Endometrial microvascular endothelial cells (primary cell): ENCODE results near the gene CYP2D6. TPM values are rescaled to one million over a fixed set of nuclear protein-coding genes. Genes with fewer than 3 reads are reported as not detected.
"Not testable (repeated sequence)": the region's sequence is repeated elsewhere in the genome, so short reads cannot be mapped to it uniquely, and the experiment has no call there.

Source experiments
- in situ Hi-C: cut with HindIII; loops from 2 replicates; pipeline ENCODE4 v1.10.0; 2017; ENCODE audit warnings: low sequenced_read_pairs, low pct_unique_long_range_greater_than_20kb; ENCODE audit errors: inconsistent ontology term
- total RNA-seq: library from RNA; depleted of rRNA; stranded (reverse); fragments of >200 nt; gene quantifications from one replicate; pipeline ENCODE4 v1.2.3, GENCODE V29; 2015; ENCODE audit errors: inconsistent ontology term

CYP2D6 gene
- total RNA-seq, 1 donor from 2014 or later = not detected

DNA sequence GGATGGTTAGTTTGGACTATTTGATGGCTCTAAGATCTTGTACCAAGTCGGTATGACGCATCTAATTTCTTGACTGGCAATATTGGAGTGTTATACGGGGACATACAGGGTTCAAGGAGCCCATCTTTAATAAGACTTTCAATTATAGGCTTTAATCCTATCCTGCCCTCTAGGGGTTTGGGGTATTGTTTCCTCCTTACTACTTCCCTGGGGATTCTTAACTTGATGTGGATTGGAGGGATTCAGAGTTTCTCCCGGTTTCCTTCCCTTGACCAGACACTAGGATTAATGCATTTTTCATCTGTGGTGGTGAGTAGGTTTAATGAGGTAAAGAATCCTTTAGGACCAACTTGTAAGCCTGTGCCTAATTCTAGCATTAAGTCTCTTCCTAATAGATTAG is 18.8 kb downstream of the CYP2D6 start:
- in situ Hi-C loops = no loop called here

DNA sequence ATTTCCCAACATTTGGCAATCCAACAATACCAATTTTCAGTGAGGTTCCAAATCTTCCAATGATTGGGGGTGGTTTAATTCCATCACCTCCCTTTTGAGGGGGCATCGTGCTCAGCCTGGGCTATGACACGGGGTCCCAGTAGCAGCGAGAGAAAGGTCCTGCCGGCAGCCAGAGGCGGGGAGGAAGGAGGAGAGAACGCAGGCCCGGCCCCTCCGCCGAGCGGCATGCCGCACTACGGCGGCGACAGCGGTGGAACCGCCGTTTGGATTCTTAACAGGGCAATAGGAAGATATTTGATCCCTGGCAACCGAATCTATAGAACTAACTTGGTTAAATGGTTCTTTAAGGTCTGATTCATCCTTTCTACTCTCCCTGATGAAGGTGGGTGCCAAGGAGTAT is 21.8 kb downstream of the CYP2D6 start:
- in situ Hi-C loops = no loop called here

DNA sequence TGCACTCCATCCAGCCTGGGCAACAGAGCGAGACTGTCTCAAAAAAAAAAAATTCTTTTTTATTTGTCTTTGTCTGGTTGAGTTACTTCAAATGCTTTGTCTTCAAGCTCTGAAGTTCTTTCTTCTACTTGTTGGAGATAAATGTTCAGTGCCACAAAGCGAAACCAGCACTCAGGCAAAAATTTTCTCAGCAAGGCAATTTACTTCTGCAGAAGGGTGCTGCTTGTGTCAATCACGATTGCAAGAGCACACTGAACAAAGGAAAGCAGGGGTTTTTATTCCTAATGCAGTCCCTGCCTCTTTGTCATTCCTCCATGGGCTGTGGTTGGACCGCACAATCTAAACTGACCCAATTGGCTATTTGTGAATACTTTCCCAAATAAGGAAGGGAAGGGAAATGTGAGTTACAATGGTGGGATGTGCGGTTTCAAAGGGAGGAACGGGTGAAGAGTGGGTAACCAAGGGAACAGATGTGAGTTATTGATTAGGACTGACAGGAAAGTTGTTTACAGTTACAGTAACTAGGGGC is 26.2 kb downstream of the CYP2D6 start:
- in situ Hi-C loops = not testable (repeated sequence)

DNA sequence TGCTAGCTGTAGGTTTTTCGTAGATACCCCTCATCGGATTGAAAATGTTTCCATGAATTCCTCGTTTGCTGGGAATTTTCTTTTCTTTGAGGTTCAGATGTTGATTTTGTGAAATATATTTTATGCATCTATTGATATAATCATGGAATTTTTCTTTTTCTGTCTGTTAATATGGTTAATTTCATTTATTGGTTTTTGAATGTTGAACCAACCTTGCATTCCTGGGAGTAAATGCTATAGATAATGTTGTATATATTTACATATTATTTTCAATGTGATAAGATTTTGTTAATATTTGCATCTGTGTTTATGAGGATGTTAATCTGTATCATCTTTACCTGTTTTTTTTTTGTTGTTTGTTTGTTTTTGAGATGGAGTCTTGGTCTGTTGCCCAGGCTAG is 29.4 kb downstream of the CYP2D6 start:
- in situ Hi-C loops = no loop called here

DNA sequence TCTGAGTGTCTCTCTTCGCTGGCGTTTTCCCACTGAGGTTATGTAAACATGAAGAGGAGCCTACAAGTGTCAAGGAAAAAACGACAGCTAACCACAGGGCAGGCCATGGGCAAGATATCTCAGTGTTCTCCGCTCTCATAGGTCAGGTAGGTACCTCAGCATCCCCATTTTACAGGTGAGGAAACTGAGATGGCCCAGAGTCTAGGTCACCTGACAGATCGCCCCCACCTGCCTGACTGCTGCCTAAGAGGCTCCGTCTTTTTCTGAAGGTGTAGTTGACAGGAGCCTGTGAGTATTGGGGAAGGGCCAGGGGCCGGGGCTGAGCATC is 39.2 kb downstream of the CYP2D6 start:
- in situ Hi-C loops = no loop called here

DNA sequence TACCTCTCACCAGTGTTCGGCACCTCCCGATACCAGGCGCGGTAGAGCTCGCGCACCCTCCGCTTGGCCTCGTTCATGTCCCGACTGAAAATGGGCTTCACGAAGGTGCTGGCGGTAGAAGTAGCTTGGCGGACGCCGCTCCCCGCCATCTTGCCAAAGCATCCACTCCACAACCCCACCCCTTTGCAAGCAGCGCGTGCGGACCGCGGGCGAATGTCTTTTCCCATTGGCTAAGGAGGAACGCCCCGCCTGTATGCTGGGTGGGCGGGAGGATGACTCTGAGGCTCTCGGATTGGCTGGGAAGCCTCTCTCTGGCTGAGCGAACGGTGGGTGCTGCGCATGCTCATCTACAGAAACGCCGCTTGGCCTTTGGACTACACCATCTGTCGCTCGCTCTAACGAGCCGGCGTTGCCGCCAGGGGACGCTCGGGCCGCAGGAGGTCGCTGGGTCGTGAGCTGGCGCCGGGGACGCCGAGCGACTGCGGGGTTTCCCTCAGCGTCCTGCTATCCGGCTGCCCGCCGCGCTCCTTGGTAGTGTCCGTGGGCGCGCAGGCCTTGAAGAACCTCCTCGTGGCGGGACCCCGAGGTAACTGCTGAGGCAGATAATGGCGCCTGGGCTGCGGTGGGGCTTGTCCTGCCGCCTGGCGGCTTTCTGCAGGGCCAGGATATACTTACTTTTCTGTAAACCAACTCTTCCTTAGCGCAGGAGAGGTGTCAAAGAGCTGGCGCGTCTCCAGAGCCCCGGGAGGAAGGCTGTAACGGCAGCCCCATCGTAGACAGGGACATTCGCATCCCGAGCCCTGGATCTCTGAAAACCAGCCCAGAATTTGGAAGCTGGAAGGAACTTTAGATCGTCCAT is 39.8 kb downstream of the CYP2D6 start, which contains the start of gene NDUFA6:
Gene NDUFA6 (minus strand): TSS at position 177 of the 859 bp plus-strand sequence. CDS start 28 bp downstream, at position 149.
- in situ Hi-C loops = no loop called here

DNA sequence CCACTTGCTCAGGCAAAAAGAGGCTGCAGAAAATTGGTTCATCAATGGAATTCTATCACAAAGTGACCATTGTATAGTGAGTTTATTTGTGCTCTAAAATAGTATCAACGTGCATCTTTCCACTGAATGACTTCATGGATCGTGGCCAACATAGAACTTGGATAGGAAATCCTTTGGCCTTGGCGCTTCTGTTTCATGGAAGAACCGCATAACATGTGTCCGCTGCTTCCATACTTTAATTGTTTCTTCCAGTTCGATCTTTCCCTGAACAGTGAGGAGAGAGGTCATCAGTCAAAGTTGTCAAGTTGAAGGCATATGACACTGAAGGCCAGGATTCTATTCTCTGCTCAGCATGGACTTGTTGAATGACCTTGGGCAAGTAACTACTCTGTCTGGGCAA is 44.6 kb downstream of the CYP2D6 start:
- in situ Hi-C loops = no loop called here

DNA sequence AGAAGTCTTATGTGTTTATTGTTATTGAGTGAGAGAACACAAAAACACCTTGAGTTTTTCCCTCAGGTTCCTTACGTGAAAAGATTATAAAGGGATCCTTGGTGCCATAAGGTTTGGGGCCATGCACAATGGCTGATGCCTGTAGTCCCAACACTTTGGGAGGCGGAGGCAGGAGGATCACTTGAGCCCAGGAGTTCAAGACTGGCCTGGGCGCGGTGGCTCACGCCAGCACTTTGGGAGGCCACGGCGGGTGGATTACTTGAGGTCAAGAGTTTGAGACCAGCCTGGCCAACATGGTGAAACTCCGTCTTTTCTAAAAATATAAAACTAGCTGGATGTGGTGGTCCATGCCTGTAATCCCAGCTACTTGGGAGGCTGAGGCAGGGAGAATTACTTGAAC is 45.7 kb downstream of the CYP2D6 start:
- in situ Hi-C loops = no loop called here

DNA sequence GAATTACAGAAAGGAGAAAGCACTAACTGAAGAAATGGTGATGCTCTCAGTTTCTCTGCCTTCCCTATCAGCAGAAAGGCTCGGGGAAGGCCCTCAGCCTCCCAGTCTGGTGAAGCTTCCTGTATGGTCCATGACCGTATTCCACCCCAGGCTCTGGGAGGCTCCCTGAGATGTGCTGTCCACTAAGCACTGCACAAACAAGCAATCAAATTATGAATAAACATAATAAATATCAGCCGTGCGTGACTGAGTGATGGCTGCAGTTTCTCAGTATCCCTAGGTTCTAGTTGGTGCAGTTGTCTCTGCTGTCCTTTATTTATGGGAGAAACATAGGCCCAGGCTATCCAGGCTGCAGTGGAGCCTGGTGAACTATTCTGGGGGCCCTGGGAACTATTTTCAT is 47.5 kb downstream of the CYP2D6 start:
- in situ Hi-C loops = no loop called here

DNA sequence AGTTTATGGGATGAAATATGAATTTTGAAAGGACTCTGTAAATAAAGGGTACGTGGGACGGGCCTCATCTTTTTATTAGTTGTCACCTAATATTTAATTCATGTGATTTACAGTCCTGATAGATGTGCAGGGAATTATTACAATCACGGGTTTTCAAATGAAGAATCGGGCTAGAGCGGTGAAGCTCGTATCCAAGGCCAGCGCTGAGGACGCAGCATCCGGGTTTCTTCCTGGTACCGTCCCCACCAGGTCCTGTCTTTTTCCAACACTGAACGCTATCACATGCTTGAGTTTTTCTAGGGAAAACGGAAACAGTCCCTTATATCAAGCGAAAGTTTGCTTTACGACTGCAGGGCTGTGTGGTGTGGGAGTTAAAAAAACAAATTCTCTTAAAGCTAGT is 50.3 kb downstream of the CYP2D6 start:
- in situ Hi-C loops = no loop called here

DNA sequence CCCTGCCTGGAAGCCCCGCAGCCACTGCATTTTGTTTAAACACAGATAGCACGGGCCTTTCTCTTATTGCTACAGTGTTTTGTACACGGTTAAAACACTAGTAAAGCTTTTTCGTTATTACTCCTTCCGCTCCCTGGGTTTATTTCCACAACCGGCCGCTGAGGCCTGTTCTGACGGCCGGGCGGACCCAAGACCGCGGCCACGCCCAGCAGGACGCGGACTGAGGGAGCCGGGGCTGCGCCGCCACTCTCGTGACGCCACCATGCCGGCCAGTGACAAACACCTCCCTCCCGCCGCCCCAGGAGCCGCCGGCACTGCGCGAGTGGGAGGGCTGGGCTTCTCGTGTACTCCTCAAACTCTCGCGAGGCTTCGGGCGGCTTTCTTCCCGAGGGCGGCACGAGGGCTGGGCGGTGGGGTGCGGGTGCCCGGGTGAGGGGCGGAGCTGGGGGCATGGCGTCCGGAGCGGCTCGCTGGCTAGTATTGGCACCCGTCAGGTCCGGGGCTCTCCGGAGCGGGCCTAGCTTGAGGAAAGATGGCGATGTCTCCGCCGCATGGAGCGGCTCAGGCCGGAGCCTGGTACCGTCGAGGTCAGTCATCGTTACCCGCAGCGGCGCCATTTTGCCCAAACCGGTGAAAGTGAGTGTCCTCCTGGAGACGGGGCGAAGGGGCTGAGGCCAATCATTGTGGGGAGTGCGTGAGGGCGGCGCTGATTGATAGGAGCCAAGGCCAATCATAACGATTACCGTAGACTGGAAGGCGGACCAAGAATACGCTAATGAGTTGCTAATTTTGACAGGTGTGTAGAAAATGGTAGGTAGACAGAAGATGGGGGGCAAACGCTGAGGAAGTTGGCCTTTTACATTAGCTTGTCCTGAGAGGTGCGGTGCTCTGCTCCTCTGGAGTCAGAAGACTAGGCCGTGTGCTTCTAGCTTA is 51.0 kb downstream of the CYP2D6 start, which contains the start of gene SMDT1:
Gene SMDT1 (plus strand): TSS at position 382 of the 933 bp plus-strand sequence. CDS start 69 bp downstream, at position 451.
- in situ Hi-C loops = no loop called here

DNA sequence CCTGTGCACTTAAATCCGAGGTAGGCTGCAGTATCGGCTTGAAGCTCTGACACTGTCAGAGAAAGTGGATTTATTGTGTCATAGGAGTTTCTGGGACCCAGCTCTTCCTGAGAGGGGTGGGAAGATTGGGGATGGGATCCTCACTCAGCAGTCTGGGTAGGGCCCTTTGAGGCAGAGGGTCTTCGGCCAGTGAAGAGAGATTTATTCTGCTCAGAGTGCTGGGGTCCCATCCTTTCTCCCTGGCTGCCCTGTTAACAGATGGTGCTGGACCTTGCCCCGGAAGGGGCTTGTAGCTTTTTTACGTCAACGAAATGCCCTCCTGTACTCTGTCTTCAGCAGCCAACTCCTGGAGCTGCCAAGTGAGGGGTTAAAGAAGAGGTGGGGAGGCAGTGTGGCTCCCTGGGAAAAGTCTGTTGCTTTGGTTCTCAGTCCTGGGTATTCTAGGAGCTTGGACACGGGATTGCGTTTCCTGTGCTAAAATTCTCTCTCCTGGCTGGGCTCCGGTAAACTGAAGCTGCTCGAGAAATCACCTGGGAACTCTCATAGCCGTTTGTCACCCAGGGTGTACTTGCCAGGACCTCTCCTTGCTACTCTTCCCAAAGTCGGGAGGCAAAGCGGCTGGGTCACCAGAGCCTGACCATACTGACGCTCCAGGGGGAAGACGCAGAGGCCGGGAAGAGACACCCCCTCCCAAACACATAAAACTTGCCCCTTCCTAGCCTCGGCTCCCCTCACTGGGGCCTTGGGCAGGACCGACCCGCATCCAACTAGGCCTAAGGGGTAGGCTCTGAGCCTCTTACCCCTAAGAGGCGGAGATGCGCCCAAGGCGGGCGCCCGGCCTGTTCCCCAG is 51.9 kb downstream of the CYP2D6 start:
- in situ Hi-C loops = no loop called here

DNA sequence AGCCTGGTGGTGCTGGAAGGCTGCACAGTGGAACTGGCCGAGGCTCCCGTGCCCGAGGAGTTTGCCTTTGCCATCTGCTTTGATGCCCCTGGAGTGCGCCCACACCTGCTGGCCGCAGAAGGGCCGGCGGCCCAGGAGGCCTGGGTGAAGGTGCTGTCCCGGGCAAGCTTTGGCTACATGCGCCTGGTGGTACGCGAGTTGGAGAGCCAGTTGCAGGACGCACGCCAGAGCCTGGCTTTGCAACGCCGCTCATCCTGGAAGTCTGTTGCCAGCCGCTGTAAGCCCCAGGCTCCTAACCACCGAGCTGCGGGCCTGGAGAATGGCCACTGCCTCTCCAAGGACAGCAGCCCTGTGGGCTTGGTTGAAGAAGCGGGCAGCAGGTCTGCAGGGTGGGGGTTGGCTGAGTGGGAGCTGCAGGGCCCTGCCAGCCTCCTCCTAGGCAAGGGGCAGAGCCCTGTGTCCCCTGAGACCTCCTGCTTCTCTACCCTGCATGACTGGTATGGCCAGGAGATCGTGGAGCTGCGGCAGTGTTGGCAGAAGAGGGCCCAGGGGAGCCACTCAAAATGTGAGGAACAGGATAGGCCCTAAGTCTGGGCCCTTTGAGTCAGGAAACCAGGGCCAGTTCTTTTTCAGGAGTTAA is 53.0 kb downstream of the CYP2D6 start:
- in situ Hi-C loops = no loop called here

DNA sequence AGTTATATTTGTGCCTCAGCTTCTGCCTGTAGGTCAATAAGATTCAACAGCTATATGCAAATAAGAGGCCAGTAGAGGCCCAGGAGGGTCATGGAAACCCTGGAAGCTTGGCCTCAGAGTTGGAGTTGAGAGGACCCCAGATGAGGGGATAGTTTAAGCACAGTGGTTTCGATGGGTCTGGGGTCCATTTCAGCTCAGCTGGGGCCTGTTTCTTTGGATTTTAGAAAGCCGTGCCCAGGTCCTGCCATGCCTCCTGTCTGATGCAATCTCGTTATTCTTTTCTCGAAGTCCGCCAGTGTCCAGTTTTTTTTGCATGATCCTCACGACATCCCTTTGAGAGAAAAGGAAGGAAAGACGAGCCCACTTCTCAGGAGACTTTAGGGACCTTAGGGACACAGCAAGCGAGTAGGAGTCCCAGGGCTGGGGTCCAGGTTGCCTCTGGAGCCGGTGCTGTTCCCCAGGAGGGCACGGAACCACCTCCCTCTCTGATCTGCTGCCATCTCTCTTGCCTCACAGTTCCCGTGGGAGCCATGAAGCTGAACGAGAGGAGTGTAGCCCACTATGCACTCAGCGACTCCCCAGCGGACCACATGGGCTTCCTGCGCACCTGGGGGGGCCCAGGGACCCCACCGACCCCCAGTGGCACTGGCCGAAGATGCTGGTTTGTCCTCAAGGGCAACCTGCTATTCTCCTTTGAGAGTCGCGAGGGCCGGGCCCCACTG is 53.7 kb downstream of the CYP2D6 start:
- in situ Hi-C loops = no loop called here
